Endothelial cell of umbilical vein (primary cell): ENCODE data around the gene MFAP4. TPM values are rescaled to one million over a fixed set of nuclear protein-coding genes. Genes with fewer than 3 reads are reported as not detected.

Experiments
- BruUV-seq: library from RNA; stranded (reverse); fragments of 400-500 nt; replicated peaks from 2 replicates; lab custom pipeline; 2021; lab: Mats Ljungman, UMichigan
- CTCF ChIA-PET: fragments of 300-600, 350-600 bp; sonication (Branson Sonifier 250); formaldehyde crosslinking; loops from one replicate; lab custom pipeline; 2021; ENCODE audit warnings: antibody characterized with exemption, inconsistent platforms; lab: Charles Lee
- POLR2A ChIA-PET: fragments of 300-600, 350-600 bp; sonication (Branson Sonifier 250); formaldehyde crosslinking; loops from one replicate; lab custom pipeline; 2021; ENCODE audit warnings: antibody characterized with exemption, inconsistent platforms; lab: Charles Lee
- DNase-seq: peaks from one replicate; pipeline ENCODE4 v3.0.0-alpha.2; 2011; ENCODE audit warnings: low read depth, low spot score
- FAIRE-seq: peaks from 2 replicates; lab custom pipeline; 2011; peaks lifted over from hg19 to GRCh38; lab: Jason Lieb, UNC
- H2AFZ ChIP-seq: 2 replicates; pipeline ENCODE4 v1.6.0; 2012; ENCODE audit warnings: low read depth, low read length, control low read depth, inconsistent platforms
- H3K27ac ChIP-seq: 2 replicates; pipeline ENCODE4 v1.5.1; 2011; ENCODE audit warnings: low read depth, mild to moderate bottlenecking, control low read depth, low read length, moderate library complexity; ENCODE audit not compliant: insufficient read depth
- H3K27me3 ChIP-seq, 2 experiments: 2 replicates each; pipeline versions ENCODE4 v1.6.0 to v1.6.1; 2011; ENCODE audit warnings: low read length in 2 of 2, mixed read lengths in 1 of 2; ENCODE audit not compliant: control insufficient read depth in 2 of 2, insufficient read depth in 2 of 2
- H3K36me3 ChIP-seq, 2 experiments: 2 replicates in 1 of 2; 3 replicates in 1 of 2; pipeline ENCODE4 v1.5.1; 2011; ENCODE audit warnings: low read length in 2 of 2, mild to moderate bottlenecking in 1 of 2, moderate library complexity in 1 of 2; ENCODE audit not compliant: control insufficient read depth in 2 of 2, insufficient read depth in 2 of 2; ENCODE audit errors: extremely low read depth in 1 of 2
- H3K4me1 ChIP-seq: 3 replicates; pipeline ENCODE4 v1.5.1; 2011; ENCODE audit warnings: mild to moderate bottlenecking, low read length; ENCODE audit not compliant: control insufficient read depth, insufficient read depth; ENCODE audit errors: extremely low read depth
- H3K4me2 ChIP-seq: 2 replicates; pipeline ENCODE4 v1.6.1; 2011; ENCODE audit warnings: low read length, control low read depth, mixed read lengths; ENCODE audit not compliant: insufficient read depth
- H3K4me3 ChIP-seq, 3 experiments: fragments of 200-600 bp in 1 of 3; sonication (generic), shearing (Covaris generic) in 1 of 3; replicated peaks in 1 of 3; 2 replicates each; pipeline ENCODE4 v1.5.1; 2011 to 2016; ENCODE audit warnings: control low read depth in 3 of 3, low read length in 3 of 3, mild to moderate bottlenecking in 2 of 3, inconsistent platforms in 1 of 3, low read depth in 1 of 3, moderate library complexity in 1 of 3; ENCODE audit not compliant: insufficient read depth in 1 of 3
- H3K79me2 ChIP-seq: 2 replicates; pipeline ENCODE4 v1.6.0; 2012; ENCODE audit warnings: low read length, inconsistent platforms; ENCODE audit not compliant: control insufficient read depth, insufficient read depth
- H3K9ac ChIP-seq: replicated peaks from 2 replicates; pipeline ENCODE3; 2011; ENCODE audit warnings: low read length, control low read depth; ENCODE audit not compliant: insufficient read depth; ENCODE audit errors: extremely low read depth
- H3K9me1 ChIP-seq: replicated peaks from 3 replicates; pipeline ENCODE4 v1.6.0; 2011; ENCODE audit warnings: mild to moderate bottlenecking, low read length; ENCODE audit not compliant: control insufficient read depth, insufficient read depth; ENCODE audit errors: extremely low read depth
- H3K9me3 ChIP-seq: replicated peaks from 2 replicates; pipeline ENCODE4 v1.5.1; 2012; ENCODE audit warnings: low read length, inconsistent platforms; ENCODE audit not compliant: control insufficient read depth, insufficient read depth
- H4K20me1 ChIP-seq: replicated peaks from 2 replicates; pipeline ENCODE3; 2011; ENCODE audit warnings: mild to moderate bottlenecking, low read length; ENCODE audit not compliant: control insufficient read depth, insufficient read depth; ENCODE audit errors: extremely low read depth
- EZH2 ChIP-seq: IDR thresholded peaks from 2 replicates; pipeline ENCODE4 v1.6.1; 2012; ENCODE audit warnings: borderline replicate concordance, low read depth, mild to moderate bottlenecking, moderate library complexity, low read length, inconsistent platforms; ENCODE audit not compliant: severe bottlenecking
- FOS ChIP-seq: IDR thresholded peaks from 2 replicates; pipeline ENCODE4 v1.6.1; 2011; ENCODE audit warnings: mild to moderate bottlenecking, low read length, moderate library complexity, borderline replicate concordance; ENCODE audit not compliant: insufficient read depth
- GATA2 ChIP-seq: IDR thresholded peaks from 2 replicates; pipeline ENCODE4 v1.7.0; 2011; ENCODE audit warnings: low read depth, mild to moderate bottlenecking, moderate library complexity, mixed read lengths, low read length; ENCODE audit not compliant: insufficient read length, insufficient read depth
- JUN ChIP-seq: IDR thresholded peaks from 2 replicates; pipeline ENCODE4 v1.6.1; 2011; ENCODE audit warnings: borderline replicate concordance, low read depth; ENCODE audit not compliant: insufficient read length, insufficient read depth
- MYC ChIP-seq: IDR thresholded peaks from one replicate; pipeline ENCODE4 v1.6.1; 2011; ENCODE audit warnings: mild to moderate bottlenecking, low read depth, low read length
- POLR2A ChIP-seq: IDR thresholded peaks from 2 replicates; pipeline ENCODE4 v1.6.1; 2012; ENCODE audit warnings: low read depth, mild to moderate bottlenecking, control low read depth, low read length
- POLR2AphosphoS5 ChIP-seq: IDR thresholded peaks from 2 replicates; pipeline ENCODE4 v1.6.1; 2012; ENCODE audit warnings: low read depth, mild to moderate bottlenecking, control low read depth, low read length, moderate library complexity; ENCODE audit not compliant: insufficient read depth
- dilution Hi-C: fragments of 300-500 bp; cut with MboI; formaldehyde crosslinking; loops from one replicate; pipeline ENCODE4 v1.15.0; 2019; ENCODE audit warnings: low sequenced_read_pairs; ENCODE audit not compliant: extremely low pct_ligation_motif_present
- intact Hi-C: fragments of 100-400 bp; cut with micrococcal nuclease; formaldehyde crosslinking; loops from one replicate; pipeline ENCODE4 v1.10.0; 2022
- polyA plus RNA-seq, 4 experiments: library from polyadenylated mRNA; depleted of rRNA in 3 of 4; stranded (reverse) in 3 of 4; unstranded in 1 of 4; fragments of >200 nt; gene quantifications; 2 replicates each; pipeline versions ENCODE4 v1.2.1 to v1.2.3, GENCODE V29; 2011 to 2012; ENCODE audit warnings: missing spikeins in 1 of 4
- total RNA-seq: library from RNA; stranded (reverse); gene quantifications from 2 replicates; pipeline ENCODE4 v1.2.3, GENCODE V29; 2021
- TF ChIP-seq, protein P1 (sequence below), 2 donors: IDR thresholded peaks; 1 replicate in 1 of 2; 2 replicates in 1 of 2; pipeline ENCODE4 v1.5.1; 2011; ENCODE audit warnings: low read length in 2 of 2, mild to moderate bottlenecking in 2 of 2, moderate library complexity in 2 of 2, control low read depth in 1 of 2, inconsistent platforms in 1 of 2, low read depth in 1 of 2; ENCODE audit not compliant: insufficient read depth in 1 of 2; ENCODE audit errors: extremely low read depth in 1 of 2
- TF ChIP-seq, protein P2 (sequence below): IDR thresholded peaks from 2 replicates; pipeline ENCODE4 v1.6.1; 2011; ENCODE audit not compliant: insufficient read depth, insufficient read length

MFAP4 gene
- total and polyA plus RNA-seq, 2 donors (not counting 3 experiments of a cell fraction or from before 2014, with no cell fraction given) = not detected

DNA sequence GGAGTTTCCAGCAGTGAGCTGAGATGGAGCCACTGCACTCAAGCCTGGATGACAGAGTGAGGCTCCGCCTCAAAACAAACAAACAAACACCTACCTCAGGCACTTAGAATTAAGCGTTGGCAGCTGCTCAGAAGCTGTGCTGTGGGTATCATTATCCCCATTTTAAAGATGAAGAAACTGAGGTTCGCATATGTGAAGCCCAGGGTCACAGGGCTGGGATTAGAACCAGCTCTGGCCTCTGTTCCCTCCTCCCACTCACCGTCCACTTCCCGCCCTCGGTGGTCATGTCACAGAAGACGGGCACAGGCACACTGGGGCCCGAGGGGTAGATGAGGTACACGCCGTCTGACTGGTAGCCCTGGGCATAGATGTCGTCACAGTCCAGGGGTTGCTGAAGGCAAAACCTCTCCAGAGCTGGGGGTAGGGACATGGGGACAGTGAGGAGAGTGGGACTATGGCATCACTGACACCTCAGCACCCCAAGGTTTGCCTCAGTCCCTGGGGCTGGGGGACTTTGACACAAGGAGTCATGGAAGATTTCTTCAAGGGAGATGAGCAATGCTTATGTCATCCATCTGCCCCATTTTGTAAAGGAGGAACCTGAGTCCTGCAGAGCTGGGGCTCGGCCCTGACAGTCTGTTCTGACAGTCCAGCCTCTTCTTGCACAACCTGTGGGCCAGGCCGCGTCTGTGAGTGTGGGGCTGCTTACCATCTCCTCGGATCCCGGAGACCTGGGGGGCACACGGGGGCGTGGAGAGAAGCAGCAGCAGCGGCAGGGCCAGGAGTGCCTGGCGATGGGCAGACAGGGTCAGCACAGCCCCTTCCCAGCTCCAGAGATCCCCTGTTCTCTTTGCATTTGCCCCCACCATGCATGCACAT is 700 bp downstream of the MFAP4 start:
- Histone ChIP-seq H3K9me3 (no peaks in the 10 kb centered on the region), H3K9me1 (no peaks in the 10 kb centered on the region), H3K4me1 (no peaks in the 10 kb centered on the region), H3K27me3 (peaks cover 6 to 11% of the 10 kb centered on the region in 2 experiments), H2AFZ (no peak overlapping the region), H4K20me1 (no peaks in the 10 kb centered on the region), H3K27ac (no peak overlapping the region), H3K36me3 (peaks cover 6 to 23% of the 10 kb centered on the region in 2 experiments), H3K9ac (no peak overlapping the region), H3K4me2 (no peak overlapping the region), H3K4me3 (no peak overlapping the region), H3K79me2 (no peaks in the 10 kb centered on the region)
- dilution Hi-C loops = no loop called here
- BruUV-seq = no TSS peak
- POLR2A ChIA-PET = interaction anchor here (1.2 kb wide), 1 partner anchor 8 kb away, joined by 3 read pairs; the partner anchor contains the start of gene MAPK7
- TF ChIP-seq EZH2 = no peak
- no peak for TF ChIP-seq MYC
- intact Hi-C loops = no loop called here
- DNase-seq = no peak
- no peak for FAIRE-seq
- CTCF ChIA-PET = interaction anchor here (0.7 to 1.8 kb wide), 3 partner anchors 8 to 61 kb away, joined by 4 to 5 read pairs (median 5); partner anchors contain the start of genes B9D1 and MAPK7

DNA sequence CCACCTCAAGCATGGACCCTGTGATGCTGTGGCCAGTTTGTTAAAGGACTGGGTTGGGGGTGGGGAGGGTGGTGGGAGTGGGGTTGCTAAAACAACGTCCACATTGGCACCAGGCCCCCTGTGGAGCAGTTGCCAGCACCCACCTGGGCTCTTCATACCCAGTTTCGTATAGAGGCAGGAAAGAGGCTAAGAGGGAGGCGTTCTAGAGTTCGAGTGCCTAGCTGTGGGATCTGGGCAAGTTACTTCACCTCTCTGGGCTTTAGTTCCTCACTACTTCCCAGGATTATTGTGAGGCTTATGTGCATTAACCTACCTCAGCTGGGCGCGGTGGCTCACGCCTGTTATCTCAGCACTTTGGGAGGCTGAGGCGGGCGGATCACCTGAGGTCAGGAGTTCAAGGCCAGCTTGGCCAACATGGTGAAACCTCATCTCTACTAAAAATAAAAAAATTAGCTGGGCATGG is 1.4 kb downstream of the MFAP4 start:
- Histone ChIP-seq H3K9me3 (no peaks in the 10 kb centered on the region), H3K27me3 (peaks cover 6 to 11% of the 10 kb centered on the region in 2 experiments), H3K27ac (no peak overlapping the region), H2AFZ (no peak overlapping the region), H3K36me3 (peaks cover 9 to 29% of the 10 kb centered on the region in 2 experiments), H4K20me1 (no peaks in the 10 kb centered on the region), H3K4me1 (no peaks in the 10 kb centered on the region), H3K9me1 (no peaks in the 10 kb centered on the region), H3K4me3 (no peak overlapping the region), H3K4me2 (no peak overlapping the region), H3K9ac (no peak overlapping the region), H3K79me2 (peaks cover 2% of the 10 kb centered on the region)
- DNase-seq (no peak), FAIRE-seq (no peak)
- POLR2A ChIA-PET = no interaction called here
- CTCF ChIA-PET = interaction anchor here (1.4 to 1.8 kb wide), 2 partner anchors 23 to 61 kb away, joined by 5 read pairs; partner anchors contain the start of gene B9D1
- intact Hi-C loops = no loop called here
- BruUV-seq = no TSS peak
- dilution Hi-C loops = no loop called here
- TF ChIP-seq EZH2 (no peak), GATA2 (no peak), POLR2A (no peak), JUN (no peak), FOS (no peak), MYC (no peak), POLR2AphosphoS5 (no peak)
- TF ChIP-seq, protein P1, sequence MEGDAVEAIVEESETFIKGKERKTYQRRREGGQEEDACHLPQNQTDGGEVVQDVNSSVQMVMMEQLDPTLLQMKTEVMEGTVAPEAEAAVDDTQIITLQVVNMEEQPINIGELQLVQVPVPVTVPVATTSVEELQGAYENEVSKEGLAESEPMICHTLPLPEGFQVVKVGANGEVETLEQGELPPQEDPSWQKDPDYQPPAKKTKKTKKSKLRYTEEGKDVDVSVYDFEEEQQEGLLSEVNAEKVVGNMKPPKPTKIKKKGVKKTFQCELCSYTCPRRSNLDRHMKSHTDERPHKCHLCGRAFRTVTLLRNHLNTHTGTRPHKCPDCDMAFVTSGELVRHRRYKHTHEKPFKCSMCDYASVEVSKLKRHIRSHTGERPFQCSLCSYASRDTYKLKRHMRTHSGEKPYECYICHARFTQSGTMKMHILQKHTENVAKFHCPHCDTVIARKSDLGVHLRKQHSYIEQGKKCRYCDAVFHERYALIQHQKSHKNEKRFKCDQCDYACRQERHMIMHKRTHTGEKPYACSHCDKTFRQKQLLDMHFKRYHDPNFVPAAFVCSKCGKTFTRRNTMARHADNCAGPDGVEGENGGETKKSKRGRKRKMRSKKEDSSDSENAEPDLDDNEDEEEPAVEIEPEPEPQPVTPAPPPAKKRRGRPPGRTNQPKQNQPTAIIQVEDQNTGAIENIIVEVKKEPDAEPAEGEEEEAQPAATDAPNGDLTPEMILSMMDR (IDR thresholded peaks at IDR 0.05; ENCODE audit: extremely low read depth in 1 of 2, insufficient read depth in 1 of 2, low read depth in 1 of 2, low read length in 2 of 2) = no peak
- TF ChIP-seq, protein P2, sequence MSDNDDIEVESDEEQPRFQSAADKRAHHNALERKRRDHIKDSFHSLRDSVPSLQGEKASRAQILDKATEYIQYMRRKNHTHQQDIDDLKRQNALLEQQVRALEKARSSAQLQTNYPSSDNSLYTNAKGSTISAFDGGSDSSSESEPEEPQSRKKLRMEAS = no peak
